Natural killer cell treated with Interleukin-12 subunit alpha and Interleukin-12 subunit beta and Interleukin-15 and Interleukin-18, amount 100 ng/mL, for 72 hours (primary cell): ENCODE measurements around the gene ATG7. TPM values are rescaled to one million over a fixed set of nuclear protein-coding genes. Genes with fewer than 3 reads are reported as not detected.

ENCODE experiments used
- ATAC-seq, 2 donors: fragments of 150-1000 bp; cut with Tn5 transposase in 1 of 2; sonication (Bioruptor Pico), chemical (Tn5 transposase) in 1 of 2; 2 replicates each; pipeline ENCODE4 v1.10.0; 2021
- DNase-seq: peaks from one replicate; pipeline ENCODE4 v3.0.0; 2022; ENCODE audit warnings: low spot score
- H3K27ac Mint-ChIP-seq, 2 donors: 1 replicate in 1 of 2; 2 replicates in 1 of 2; pipeline ENCODE4 v1.8.0; 2022; ENCODE audit warnings: mixed read lengths in 2 of 2, mild to moderate bottlenecking in 1 of 2, moderate library complexity in 1 of 2
- H3K27me3 Mint-ChIP-seq, 2 donors: 1 replicate in 1 of 2; 2 replicates in 1 of 2; pipeline ENCODE4 v1.8.0; 2022; ENCODE audit warnings: mixed read lengths in 2 of 2
- H3K36me3 Mint-ChIP-seq: one replicate; pipeline ENCODE4 v1.8.0; 2022; ENCODE audit warnings: mixed read lengths
- H3K4me1 Mint-ChIP-seq, 2 donors: 1 replicate in 1 of 2; 2 replicates in 1 of 2; pipeline ENCODE4 v1.8.0; 2022; ENCODE audit warnings: low read depth in 2 of 2, mixed read lengths in 2 of 2, mild to moderate bottlenecking in 1 of 2
- H3K4me3 Mint-ChIP-seq: one replicate; pipeline ENCODE4 v1.8.0; 2022; ENCODE audit warnings: mixed read lengths
- H3K9me3 Mint-ChIP-seq: 2 replicates; pipeline ENCODE4 v1.8.0; 2022; ENCODE audit warnings: mixed read lengths
- total RNA-seq, 2 donors: library from RNA; stranded (reverse); gene quantifications; one replicate each; pipeline ENCODE4 v1.2.3, GENCODE V29; 2022

ATG7 gene
- total RNA-seq, 2 donors from 2014 or later, result 45.0 to 79.9 TPM

- Mint-ChIP-seq H3K27me3 (no peaks in the 10 kb centered on the region), H3K4me1 (peaks cover 0 to 20% of the 10 kb centered on the region in 2 donors), H3K36me3 (no peaks in the 10 kb centered on the region), H3K27ac (no peak overlapping the region), H3K4me3 (no peak overlapping the region), H3K9me3 (no peaks in the 10 kb centered on the region)
- DNase-seq (peak; percentile 22), ATAC-seq (no peak)
These were observed 283.1 kb downstream of the ATG7 start for GRCh38 chr3:11555211-11555782.

- no peaks in the 10 kb centered on the region for H3K27me3 Mint-ChIP-seq
- H3K27ac Mint-ChIP-seq, result no peak overlapping the region
- ATAC-seq, result no peak
- H3K36me3 Mint-ChIP-seq, result no peaks in the 10 kb centered on the region
- H3K9me3 Mint-ChIP-seq, result no peaks in the 10 kb centered on the region
- no peak overlapping the region for H3K4me3 Mint-ChIP-seq
- peak; percentile 38 for DNase-seq
- peaks cover 0 to 15% of the 10 kb centered on the region in 2 donors for H3K4me1 Mint-ChIP-seq
These were observed 283.9 kb downstream of the ATG7 start for GRCh38 chr3:11555881-11556633.

DNA sequence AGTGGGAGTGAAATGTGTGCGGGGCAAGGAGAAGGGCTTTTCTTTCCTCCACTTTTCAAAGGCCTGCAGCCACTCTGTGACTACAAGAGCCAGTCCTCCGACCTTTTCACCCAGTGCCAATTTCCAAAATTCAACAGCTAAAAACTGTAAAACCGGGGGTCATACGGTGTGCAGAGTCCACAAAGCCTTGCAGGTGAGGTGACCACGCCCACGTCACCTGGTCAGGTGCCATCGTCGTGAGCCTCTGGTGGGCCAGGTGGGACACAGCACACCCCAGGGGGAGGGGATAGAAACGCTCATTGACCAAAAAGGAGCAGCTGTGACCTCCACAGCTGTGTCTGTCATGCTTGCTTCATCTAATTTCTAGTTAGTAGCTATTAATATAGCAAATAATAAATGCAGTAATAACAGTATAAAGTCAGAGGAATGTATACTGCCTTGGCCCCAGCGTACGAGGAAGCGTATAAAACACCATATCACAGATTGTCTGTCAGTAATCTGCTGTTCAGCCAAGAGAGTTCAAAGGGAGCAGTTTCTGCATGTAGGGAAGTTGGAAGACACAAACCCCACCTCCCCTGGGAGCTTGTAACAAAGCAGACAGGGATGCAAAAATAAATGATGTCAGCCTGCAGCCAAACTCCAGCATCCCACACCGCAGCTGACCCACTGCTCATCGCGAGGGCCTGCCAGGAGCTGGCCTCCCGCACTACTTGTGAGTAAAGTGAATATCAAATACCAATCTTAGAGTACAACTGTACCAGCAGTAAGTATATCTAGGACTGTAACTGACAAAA lies 284.9 kb downstream of the ATG7 start:
- Mint-ChIP-seq H3K27ac (no peak overlapping the region), H3K9me3 (no peaks in the 10 kb centered on the region)
- peak; percentile 49 for DNase-seq

DNA sequence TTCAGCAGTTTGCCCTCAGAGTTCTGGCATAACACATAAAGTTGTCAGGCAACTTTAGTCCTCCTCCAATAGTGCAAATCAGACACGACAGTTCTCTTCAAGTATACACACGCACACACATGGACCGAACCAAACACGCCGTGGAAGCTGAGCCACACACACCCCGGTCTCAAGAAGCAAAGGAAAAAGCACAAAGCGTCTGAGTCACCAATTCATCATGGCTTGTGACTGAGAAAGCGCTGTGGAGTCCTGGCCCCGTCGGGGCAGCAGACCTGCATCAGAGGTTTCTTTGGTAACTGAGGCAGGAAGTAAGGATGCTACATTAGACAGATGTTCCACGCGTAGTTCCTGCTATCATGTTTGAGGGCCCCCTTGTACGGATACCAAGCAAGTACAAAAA lies 285.8 kb downstream of the ATG7 start:
- no peak overlapping the region for H3K4me3 Mint-ChIP-seq
- no peak for ATAC-seq
- no peaks in the 10 kb centered on the region for H3K27me3 Mint-ChIP-seq
- H3K36me3 Mint-ChIP-seq, result no peaks in the 10 kb centered on the region
- H3K9me3 Mint-ChIP-seq, result no peaks in the 10 kb centered on the region
- H3K4me1 Mint-ChIP-seq, result peaks cover 0 to 13% of the 10 kb centered on the region in 2 donors
- no peak overlapping the region for H3K27ac Mint-ChIP-seq
- DNase-seq, result peak; percentile 3

More for the DNA sequence above, 284.9 kb downstream of the ATG7 start:
- ATAC-seq, result no peak
- Mint-ChIP-seq H3K27me3 (no peaks in the 10 kb centered on the region), H3K4me3 (no peak overlapping the region), H3K36me3 (no peaks in the 10 kb centered on the region), H3K4me1 (peaks cover 0 to 13% of the 10 kb centered on the region in 2 donors)

DNA sequence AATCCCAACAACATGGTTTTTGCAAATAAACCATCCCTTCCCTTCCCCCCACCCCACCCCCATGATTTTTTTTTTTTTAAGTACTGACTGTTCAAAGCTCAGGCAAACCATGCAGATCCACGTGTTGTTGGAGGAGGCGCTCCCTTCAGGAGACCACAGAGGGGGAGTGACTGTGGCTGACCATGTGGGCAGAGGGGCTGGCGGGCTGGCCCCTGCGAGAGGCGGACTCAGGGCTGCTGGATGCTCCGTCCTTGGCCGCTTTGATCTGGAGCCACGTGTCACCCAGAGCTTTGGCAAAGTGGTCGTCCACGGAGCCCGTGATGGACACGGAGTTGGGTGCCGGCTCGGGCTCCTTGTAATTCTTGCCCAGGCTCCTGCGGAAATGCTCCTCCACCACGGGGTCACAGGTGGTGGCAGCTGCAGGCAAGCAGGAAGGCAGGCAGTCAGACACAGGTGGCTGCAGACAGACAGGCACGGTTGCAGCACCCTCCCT lies 286.3 kb downstream of the ATG7 start:
- Mint-ChIP-seq H3K4me1 (peaks cover 0 to 15% of the 10 kb centered on the region in 2 donors), H3K36me3 (no peaks in the 10 kb centered on the region), H3K9me3 (no peaks in the 10 kb centered on the region), H3K27me3 (no peaks in the 10 kb centered on the region), H3K4me3 (no peak overlapping the region), H3K27ac (no peak overlapping the region)
- DNase-seq (peak; percentile 45), ATAC-seq (no peak)

GRCh38 chr3:11558918-11559815 lies 287.0 kb downstream of the ATG7 start:
- ATAC-seq, result no peak
- H3K4me1 Mint-ChIP-seq, result peaks cover 0 to 18% of the 10 kb centered on the region in 2 donors
- H3K27ac Mint-ChIP-seq, result peak overlapping the region in 1 of 2 donors; percentile 65
- H3K27me3 Mint-ChIP-seq, result no peaks in the 10 kb centered on the region
- DNase-seq, result peak; percentile 59
- no peaks in the 10 kb centered on the region for H3K9me3 Mint-ChIP-seq
- H3K4me3 Mint-ChIP-seq, result no peak overlapping the region
- H3K36me3 Mint-ChIP-seq, result no peaks in the 10 kb centered on the region

DNA sequence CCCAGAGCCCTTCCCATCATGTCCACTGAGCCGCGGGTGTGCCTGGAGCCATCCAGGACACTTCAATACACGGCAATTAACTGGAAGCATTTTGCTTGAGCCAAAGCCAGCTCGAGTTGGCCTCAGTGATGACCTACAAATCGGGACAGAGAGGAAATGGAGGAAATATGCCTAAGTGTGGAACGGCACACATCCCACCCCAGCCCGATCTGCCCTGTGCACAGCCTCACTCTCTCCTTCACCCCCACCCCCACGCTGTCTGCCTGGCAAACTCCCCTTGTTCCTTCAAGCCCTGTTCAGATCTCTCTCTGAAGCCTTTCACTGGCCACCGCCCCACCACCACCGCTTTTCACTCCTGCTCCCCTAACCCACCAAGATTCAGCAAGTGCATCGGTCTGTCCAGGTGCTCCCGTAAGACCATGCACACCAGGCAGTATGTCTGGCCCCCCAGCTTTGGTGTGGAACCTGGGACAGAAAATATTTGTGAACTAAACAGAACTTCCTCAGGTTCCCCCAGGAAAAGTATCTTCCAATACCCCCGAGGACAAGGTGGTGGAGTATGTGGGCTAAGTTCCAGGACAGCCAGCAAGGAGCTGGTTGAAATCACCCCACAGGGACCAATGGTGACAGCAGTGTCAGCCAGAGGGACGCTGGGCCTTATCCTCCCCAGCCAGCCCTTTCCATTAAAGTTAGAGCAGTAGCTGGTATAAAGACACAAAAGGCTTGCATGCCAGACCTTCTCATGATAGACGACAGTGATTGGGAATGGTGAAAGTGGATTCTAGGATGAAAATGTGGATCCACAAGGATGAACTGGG lies 287.8 kb downstream of the ATG7 start:
- Mint-ChIP-seq H3K27ac (peak overlapping the region in 1 of 2 donors; percentile 65), H3K36me3 (no peaks in the 10 kb centered on the region), H3K9me3 (no peaks in the 10 kb centered on the region), H3K4me1 (peaks cover 0 to 18% of the 10 kb centered on the region in 2 donors), H3K4me3 (no peak overlapping the region), H3K27me3 (no peaks in the 10 kb centered on the region)
- ATAC-seq (no peak), DNase-seq (peak; percentile 52)

GRCh38 chr3:11560746-11561145 lies 288.5 kb downstream of the ATG7 start:
- Mint-ChIP-seq H3K27ac (peak overlapping the region in 1 of 2 donors; percentile 65), H3K36me3 (no peaks in the 10 kb centered on the region)

DNA sequence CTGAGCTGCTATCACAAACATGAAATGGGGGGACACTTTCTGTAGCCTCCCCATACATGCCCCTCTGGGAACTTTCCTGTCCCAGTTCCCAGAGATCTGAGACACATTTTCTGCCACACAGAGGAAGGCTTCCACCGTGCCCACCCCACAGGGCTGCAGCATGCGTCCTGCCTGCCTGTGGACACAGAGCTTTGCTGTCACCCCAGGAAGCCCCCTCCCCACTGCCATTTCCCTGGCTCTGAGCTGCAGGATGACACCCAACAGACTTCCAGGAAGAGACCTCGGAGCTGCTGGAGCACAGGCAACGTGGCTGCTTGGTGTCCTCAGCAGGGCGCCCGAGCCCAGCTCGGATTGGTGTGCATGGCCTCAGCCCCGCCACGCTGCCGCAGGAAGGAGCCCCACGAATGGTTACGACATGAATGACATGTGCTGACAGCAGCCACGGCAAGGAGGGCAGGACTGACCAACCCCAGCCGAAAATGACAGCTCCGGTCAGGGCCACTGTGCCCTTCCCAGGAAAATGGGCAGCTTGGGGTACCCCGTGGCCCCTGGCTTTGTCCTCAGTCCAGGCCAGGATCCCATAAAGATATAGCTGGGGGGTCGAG lies 290.2 kb downstream of the ATG7 start:
- Mint-ChIP-seq H3K9me3 (no peaks in the 10 kb centered on the region), H3K27ac (no peak overlapping the region), H3K4me1 (peaks cover 6 to 23% of the 10 kb centered on the region in 2 donors), H3K4me3 (no peak overlapping the region), H3K27me3 (no peaks in the 10 kb centered on the region), H3K36me3 (no peaks in the 10 kb centered on the region)
- DNase-seq (no peak), ATAC-seq (no peak)

More at GRCh38 chr3:11560746-11561145, 288.5 kb downstream of the ATG7 start:
- no peaks in the 10 kb centered on the region for H3K27me3 Mint-ChIP-seq
- no peak for ATAC-seq
- peaks cover 0 to 18% of the 10 kb centered on the region in 2 donors for H3K4me1 Mint-ChIP-seq
- peak; percentile 40 for DNase-seq
- H3K4me3 Mint-ChIP-seq, result no peak overlapping the region
- H3K9me3 Mint-ChIP-seq, result no peaks in the 10 kb centered on the region

DNA sequence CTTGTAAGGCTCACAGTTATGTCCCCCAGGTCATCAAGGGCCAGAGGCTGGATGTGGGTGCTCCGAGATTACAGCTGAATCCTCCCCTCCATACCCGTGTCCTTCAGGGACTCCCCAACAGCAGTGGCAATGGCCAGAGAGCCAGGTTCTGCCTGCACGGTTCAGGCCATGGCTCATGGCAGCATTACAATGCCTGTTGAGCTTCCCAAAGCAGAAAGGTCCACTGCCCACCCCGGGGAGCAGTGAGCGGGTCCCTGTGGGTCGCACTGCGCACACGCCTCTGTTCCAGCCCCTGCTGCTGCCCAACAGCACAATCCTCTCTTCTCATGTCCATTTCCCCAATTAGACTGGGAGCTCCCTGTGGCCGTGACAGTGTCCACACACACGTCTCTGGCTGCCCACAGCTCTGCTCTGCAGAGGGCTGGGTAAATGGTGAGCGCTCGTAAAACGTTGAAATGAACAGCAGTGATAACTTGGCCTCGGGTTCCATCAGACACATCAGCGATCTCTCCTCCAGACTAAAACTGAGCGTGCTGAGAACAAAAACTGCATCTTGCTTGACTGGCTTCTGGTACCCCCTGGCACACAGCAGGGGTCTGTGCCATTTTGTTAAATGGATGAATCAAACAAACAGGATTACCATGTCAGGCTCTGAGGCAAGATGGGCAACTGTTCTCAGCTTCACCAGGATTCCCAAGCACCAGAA lies 291.1 kb downstream of the ATG7 start:
- Mint-ChIP-seq H3K9me3 (no peaks in the 10 kb centered on the region), H3K27ac (peak overlapping the region in 1 of 2 donors; percentile 34), H3K36me3 (no peaks in the 10 kb centered on the region), H3K27me3 (no peaks in the 10 kb centered on the region), H3K4me1 (peaks cover 6 to 20% of the 10 kb centered on the region in 2 donors), H3K4me3 (no peak overlapping the region)
- DNase-seq (no peak), ATAC-seq (no peak)

- Mint-ChIP-seq H3K4me1 (peaks cover 6 to 20% of the 10 kb centered on the region in 2 donors), H3K27me3 (no peaks in the 10 kb centered on the region), H3K9me3 (no peaks in the 10 kb centered on the region), H3K36me3 (no peaks in the 10 kb centered on the region), H3K4me3 (no peak overlapping the region), H3K27ac (peak overlapping the region in 1 of 2 donors; percentile 34)
- ATAC-seq, result no peak
- no peak for DNase-seq
These were observed 291.6 kb downstream of the ATG7 start for GRCh38 chr3:11563865-11564185.

DNA sequence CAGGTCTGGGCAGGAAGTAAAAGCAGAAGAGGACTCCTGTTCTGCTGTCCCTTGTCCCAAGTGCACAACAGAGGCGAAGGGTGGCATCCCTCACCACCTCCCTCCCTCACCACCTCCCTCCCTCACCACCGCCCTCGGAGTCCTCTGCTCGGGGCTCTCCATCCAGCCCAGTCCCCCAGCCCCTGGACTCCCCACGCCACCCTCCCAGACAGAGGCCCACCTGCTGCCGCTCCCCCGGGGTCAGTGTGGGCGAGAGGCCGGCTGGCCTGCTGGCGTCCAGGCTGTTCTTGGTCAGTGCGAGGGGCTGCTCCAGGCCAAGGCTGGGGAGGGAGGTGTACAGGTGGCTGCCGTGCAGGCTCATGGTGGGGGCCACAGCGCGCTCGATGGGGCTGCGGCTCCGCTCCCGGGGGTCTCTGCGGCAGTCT lies 292.4 kb downstream of the ATG7 start:
- ATAC-seq, result peak in 1 of 2 donors; percentile 34
- no peak overlapping the region for H3K4me3 Mint-ChIP-seq
- DNase-seq, result no peak
- no peaks in the 10 kb centered on the region for H3K9me3 Mint-ChIP-seq
- H3K27me3 Mint-ChIP-seq, result no peaks in the 10 kb centered on the region
- H3K4me1 Mint-ChIP-seq, result peaks cover 6 to 24% of the 10 kb centered on the region in 2 donors
- no peaks in the 10 kb centered on the region for H3K36me3 Mint-ChIP-seq
- no peak overlapping the region for H3K27ac Mint-ChIP-seq
